Upper lobe of right lung (tissue), 1 donor: ENCODE data around the gene STX18. TPM values are rescaled to one million over a fixed set of nuclear protein-coding genes. Genes with fewer than 3 reads are reported as not detected.

Experiments
- ATAC-seq: fragments of 200-7000 bp; cut with Tn5 transposase; one replicate; pipeline ENCODE4 v1.9.1; 2020; ENCODE audit warnings: mild to moderate bottlenecking, moderate library complexity
- DNase-seq: peaks from one replicate; pipeline ENCODE4 v3.0.0-alpha.2; 2020
- H3K27ac ChIP-seq: fragments of 200-600 bp; one replicate; pipeline ENCODE4 v1.8.0; 2022
- H3K27me3 ChIP-seq: fragments of 200-600 bp; one replicate; pipeline ENCODE4 v1.8.0; 2022; ENCODE audit warnings: mild to moderate bottlenecking
- H3K36me3 ChIP-seq: fragments of 200-600 bp; one replicate; pipeline ENCODE4 v1.8.0; 2022
- H3K4me1 ChIP-seq: fragments of 200-600 bp; one replicate; pipeline ENCODE4 v1.8.0; 2022
- H3K4me3 ChIP-seq: fragments of 200-600 bp; one replicate; pipeline ENCODE4 v1.8.0; 2022; ENCODE audit warnings: mild to moderate bottlenecking
- H3K9me3 ChIP-seq: fragments of 200-600 bp; one replicate; pipeline ENCODE4 v1.8.0; 2022
- CTCF ChIP-seq: fragments of 200-600 bp; IDR thresholded peaks from one replicate; pipeline ENCODE4 v1.8.0; 2022; ENCODE audit warnings: antibody characterized with exemption
- intact Hi-C: fragments of 100-400 bp; cut with DNase I; formaldehyde crosslinking; loops from one replicate; pipeline ENCODE4 v1.11.0; 2022
- total RNA-seq: library from RNA; stranded (reverse); fragmentation: NEBNext Ultra II Directional; extraction: Animal tissue kit (Norgen Biotek cat#: 25700); gene quantifications from one replicate; pipeline ENCODE4 v1.2.1, GENCODE V29; 2021
- donor health status: DM: no; HTN: yes; CAD: no; lungs with severe emphysema.

Gene STX18
- total RNA-seq, 1 donor from 2014 or later = 22.1 TPM

GRCh38 chr4:4379540-4380087, 162.2 kb downstream of the STX18 start:
- H3K27me3 ChIP-seq = peaks cover 2% of the 10 kb centered on the region
- H3K4me3 ChIP-seq = no peak overlapping the region
- H3K36me3 ChIP-seq = no peaks in the 10 kb centered on the region
- no peaks in the 10 kb centered on the region for H3K4me1 ChIP-seq
- ATAC-seq (no peak), DNase-seq (no peak)
- no peak overlapping the region for H3K27ac ChIP-seq
- no peak for TF ChIP-seq CTCF
- intact Hi-C loops = no loop called here
- no peaks in the 10 kb centered on the region for H3K9me3 ChIP-seq

- H3K4me3 ChIP-seq = no peak overlapping the region
- DNase-seq = no peak
- no peak for TF ChIP-seq CTCF
- intact Hi-C loops = no loop called here
- H3K9me3 ChIP-seq = no peaks in the 10 kb centered on the region
- no peak overlapping the region for H3K27ac ChIP-seq
- no peaks in the 10 kb centered on the region for H3K27me3 ChIP-seq
- ATAC-seq = no peak
- no peaks in the 10 kb centered on the region for H3K36me3 ChIP-seq
- no peaks in the 10 kb centered on the region for H3K4me1 ChIP-seq
Observed at GRCh38 chr4:4377732-4378460, 164.0 kb downstream of the STX18 start.

- no peak for DNase-seq
- intact Hi-C loops = no loop called here
- no peak for TF ChIP-seq CTCF
Observed at GRCh38 chr4:4377191-4377590, 164.7 kb downstream of the STX18 start.

GRCh38 chr4:4376074-4376473, 165.8 kb downstream of the STX18 start:
- ATAC-seq = no peak
- intact Hi-C loops = no loop called here
- H3K27me3 ChIP-seq = no peaks in the 10 kb centered on the region
- no peak overlapping the region for H3K4me3 ChIP-seq
- no peak overlapping the region for H3K27ac ChIP-seq
- H3K4me1 ChIP-seq = no peaks in the 10 kb centered on the region
- no peaks in the 10 kb centered on the region for H3K9me3 ChIP-seq
- DNase-seq = no peak
- no peak for TF ChIP-seq CTCF
- no peaks in the 10 kb centered on the region for H3K36me3 ChIP-seq

More at GRCh38 chr4:4377191-4377590, 164.7 kb downstream of the STX18 start:
- Histone ChIP-seq H3K9me3 (no peaks in the 10 kb centered on the region), H3K27ac (no peak overlapping the region), H3K36me3 (no peaks in the 10 kb centered on the region), H3K4me3 (no peak overlapping the region), H3K4me1 (no peaks in the 10 kb centered on the region), H3K27me3 (no peaks in the 10 kb centered on the region)
- ATAC-seq = no peak

- TF ChIP-seq CTCF = no peak
- Histone ChIP-seq H3K4me1 (no peaks in the 10 kb centered on the region), H3K27me3 (no peaks in the 10 kb centered on the region), H3K4me3 (no peak overlapping the region), H3K36me3 (no peaks in the 10 kb centered on the region), H3K9me3 (no peaks in the 10 kb centered on the region), H3K27ac (no peak overlapping the region)
- ATAC-seq (no peak), DNase-seq (no peak)
- intact Hi-C loops = no loop called here
Observed at GRCh38 chr4:4374388-4375098, 167.3 kb downstream of the STX18 start.

Other genes starting within 250 kb of the STX18 start
- gene NSG1, start 154.9 kb downstream of the STX18 start, total RNA-seq = 1.5 TPM